ENCODE results near the gene DDX19B.

Gene DDX19B

DNA sequence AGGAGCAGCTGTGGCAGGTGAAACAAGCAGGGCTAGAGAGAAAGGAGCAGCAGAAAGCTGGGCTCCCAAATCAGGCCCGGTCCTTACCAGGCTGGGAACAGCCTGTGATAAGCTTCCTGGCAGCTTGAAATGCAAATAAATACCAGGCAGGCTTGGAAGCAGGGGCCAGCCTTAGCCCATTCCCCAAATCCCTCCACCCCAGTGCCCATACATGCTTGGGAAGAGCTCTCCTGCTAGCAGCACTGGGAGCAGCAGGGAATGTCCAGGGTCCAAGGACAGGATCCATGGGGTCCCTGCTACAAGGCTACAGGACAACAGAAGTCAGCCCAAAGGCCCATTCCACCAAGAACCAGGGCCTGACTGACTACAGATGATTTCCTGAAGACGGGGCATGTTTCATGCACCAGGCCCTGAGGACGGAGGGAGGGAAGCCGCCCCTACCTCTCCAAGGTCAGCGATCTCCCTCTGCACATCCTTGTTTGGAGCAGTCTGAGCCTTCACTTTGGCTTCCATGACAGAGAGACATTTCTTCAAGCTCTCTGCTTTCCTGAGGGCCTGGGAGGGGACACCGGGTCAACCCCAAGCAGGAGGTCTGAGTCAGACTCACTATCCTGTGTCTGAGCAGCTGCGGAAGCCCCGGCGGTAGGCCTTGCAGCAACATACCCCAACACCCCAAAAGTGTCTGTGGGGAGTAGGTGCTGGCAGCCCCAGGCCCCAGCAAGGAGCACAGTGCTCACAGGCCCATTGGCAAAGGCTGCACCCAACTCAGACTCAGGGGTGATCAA, 44.6 kb upstream of the DDX19B start:
- no peak for DNase-seq (ENCODE audit: low read depth in 1 of 2, low spot score in 1 of 2)
- no peaks in the 10 kb centered on the region for H3K27me3 ChIP-seq (ENCODE audit: insufficient read depth, poor library complexity, severe bottlenecking)
- TF ChIP-seq GABPA (IDR thresholded peaks at IDR 0.05; ENCODE audit: low read depth): no peak
- TF ChIP-seq, protein P1, sequence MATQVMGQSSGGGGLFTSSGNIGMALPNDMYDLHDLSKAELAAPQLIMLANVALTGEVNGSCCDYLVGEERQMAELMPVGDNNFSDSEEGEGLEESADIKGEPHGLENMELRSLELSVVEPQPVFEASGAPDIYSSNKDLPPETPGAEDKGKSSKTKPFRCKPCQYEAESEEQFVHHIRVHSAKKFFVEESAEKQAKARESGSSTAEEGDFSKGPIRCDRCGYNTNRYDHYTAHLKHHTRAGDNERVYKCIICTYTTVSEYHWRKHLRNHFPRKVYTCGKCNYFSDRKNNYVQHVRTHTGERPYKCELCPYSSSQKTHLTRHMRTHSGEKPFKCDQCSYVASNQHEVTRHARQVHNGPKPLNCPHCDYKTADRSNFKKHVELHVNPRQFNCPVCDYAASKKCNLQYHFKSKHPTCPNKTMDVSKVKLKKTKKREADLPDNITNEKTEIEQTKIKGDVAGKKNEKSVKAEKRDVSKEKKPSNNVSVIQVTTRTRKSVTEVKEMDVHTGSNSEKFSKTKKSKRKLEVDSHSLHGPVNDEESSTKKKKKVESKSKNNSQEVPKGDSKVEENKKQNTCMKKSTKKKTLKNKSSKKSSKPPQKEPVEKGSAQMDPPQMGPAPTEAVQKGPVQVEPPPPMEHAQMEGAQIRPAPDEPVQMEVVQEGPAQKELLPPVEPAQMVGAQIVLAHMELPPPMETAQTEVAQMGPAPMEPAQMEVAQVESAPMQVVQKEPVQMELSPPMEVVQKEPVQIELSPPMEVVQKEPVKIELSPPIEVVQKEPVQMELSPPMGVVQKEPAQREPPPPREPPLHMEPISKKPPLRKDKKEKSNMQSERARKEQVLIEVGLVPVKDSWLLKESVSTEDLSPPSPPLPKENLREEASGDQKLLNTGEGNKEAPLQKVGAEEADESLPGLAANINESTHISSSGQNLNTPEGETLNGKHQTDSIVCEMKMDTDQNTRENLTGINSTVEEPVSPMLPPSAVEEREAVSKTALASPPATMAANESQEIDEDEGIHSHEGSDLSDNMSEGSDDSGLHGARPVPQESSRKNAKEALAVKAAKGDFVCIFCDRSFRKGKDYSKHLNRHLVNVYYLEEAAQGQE (IDR thresholded peaks at IDR 0.05; ENCODE audit: insufficient replicate concordance, low read depth): no peak
- no peak overlapping the region for H3K27ac ChIP-seq (replicated peaks)
- no peak overlapping the region for H3K4me3 ChIP-seq (replicated peaks; ENCODE audit: insufficient read depth, low read length)

DNA sequence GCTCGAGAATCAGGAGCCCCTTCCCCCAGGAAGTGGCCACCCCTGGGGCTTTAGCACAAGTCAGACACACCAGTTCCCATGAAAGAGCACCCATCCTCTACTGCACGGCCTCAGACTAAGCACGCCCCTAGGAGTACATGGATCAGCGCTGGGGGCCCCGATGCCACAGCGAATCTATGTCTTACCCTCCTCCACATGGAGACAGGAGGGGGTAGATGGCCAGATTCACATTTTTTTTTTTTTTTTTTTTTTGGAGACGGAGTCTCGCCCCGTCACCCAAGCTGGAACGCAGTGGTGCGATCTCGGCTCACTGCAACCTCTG, 44.1 kb upstream of the DDX19B start:
- no peak overlapping the region for H3K27ac ChIP-seq (replicated peaks)
- no peak overlapping the region for H3K4me3 ChIP-seq (replicated peaks; ENCODE audit: insufficient read depth, low read length)
- H3K27me3 ChIP-seq (ENCODE audit: insufficient read depth, poor library complexity, severe bottlenecking): no peaks in the 10 kb centered on the region
- no peak for DNase-seq (ENCODE audit: low read depth in 1 of 2, low spot score in 1 of 2)
- TF ChIP-seq, protein P1 (IDR thresholded peaks at IDR 0.05; ENCODE audit: insufficient replicate concordance, low read depth): no peak
- TF ChIP-seq GABPA (IDR thresholded peaks at IDR 0.05; ENCODE audit: low read depth) (no peak), POLR2AphosphoS5 (IDR thresholded peaks at IDR 0.05; ENCODE audit: low read depth) (no peak), SPI1 (IDR thresholded peaks at IDR 0.05; ENCODE audit: borderline replicate concordance, low read depth) (no peak)
- TF ChIP-seq, protein P2, sequence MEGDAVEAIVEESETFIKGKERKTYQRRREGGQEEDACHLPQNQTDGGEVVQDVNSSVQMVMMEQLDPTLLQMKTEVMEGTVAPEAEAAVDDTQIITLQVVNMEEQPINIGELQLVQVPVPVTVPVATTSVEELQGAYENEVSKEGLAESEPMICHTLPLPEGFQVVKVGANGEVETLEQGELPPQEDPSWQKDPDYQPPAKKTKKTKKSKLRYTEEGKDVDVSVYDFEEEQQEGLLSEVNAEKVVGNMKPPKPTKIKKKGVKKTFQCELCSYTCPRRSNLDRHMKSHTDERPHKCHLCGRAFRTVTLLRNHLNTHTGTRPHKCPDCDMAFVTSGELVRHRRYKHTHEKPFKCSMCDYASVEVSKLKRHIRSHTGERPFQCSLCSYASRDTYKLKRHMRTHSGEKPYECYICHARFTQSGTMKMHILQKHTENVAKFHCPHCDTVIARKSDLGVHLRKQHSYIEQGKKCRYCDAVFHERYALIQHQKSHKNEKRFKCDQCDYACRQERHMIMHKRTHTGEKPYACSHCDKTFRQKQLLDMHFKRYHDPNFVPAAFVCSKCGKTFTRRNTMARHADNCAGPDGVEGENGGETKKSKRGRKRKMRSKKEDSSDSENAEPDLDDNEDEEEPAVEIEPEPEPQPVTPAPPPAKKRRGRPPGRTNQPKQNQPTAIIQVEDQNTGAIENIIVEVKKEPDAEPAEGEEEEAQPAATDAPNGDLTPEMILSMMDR (IDR thresholded peaks at IDR 0.05; ENCODE audit: insufficient read depth, low read length): no peak

DNA sequence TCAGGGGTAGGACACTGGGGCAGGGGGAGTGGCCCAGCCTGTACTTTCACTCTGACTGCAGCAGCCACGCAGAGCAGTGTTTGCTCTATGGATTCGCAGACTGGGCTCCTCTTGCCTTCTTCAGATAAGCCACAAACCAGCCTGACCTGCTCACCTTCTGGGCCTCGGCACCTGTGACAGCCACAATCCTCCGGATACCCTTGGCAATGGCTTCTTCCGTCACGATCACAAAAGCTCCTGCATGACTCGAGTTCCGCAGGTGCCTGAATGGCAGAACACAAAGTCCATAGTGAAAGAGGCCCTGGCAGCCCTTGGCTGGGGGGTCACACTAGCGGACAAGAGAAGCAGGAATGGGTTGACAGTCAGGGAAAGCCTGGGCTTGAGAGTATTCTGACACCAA, 43.4 kb upstream of the DDX19B start:
- Histone ChIP-seq H3K27me3 (ENCODE audit: insufficient read depth, poor library complexity, severe bottlenecking) (no peaks in the 10 kb centered on the region), H3K4me3 (replicated peaks; ENCODE audit: insufficient read depth, low read length) (no peak overlapping the region), H3K27ac (replicated peaks) (no peak overlapping the region)
- DNase-seq (ENCODE audit: low read depth in 1 of 2, low spot score in 1 of 2): no peak
- TF ChIP-seq GABPA (IDR thresholded peaks at IDR 0.05; ENCODE audit: low read depth) (no peak), SPI1 (IDR thresholded peaks at IDR 0.05; ENCODE audit: borderline replicate concordance, low read depth) (no peak)
- TF ChIP-seq, protein P2 (IDR thresholded peaks at IDR 0.05; ENCODE audit: insufficient read depth, low read length): no peak
- TF ChIP-seq, protein P1 (IDR thresholded peaks at IDR 0.05; ENCODE audit: insufficient replicate concordance, low read depth): no peak
